Stimulated activated CD8-positive, alpha-beta memory T cell treated with anti-CD3 and anti-CD28 coated beads, Interleukin-12 subunit alpha, Interleukin-12 subunit beta, amount 100 ng/mL, for 4 hours (primary cell): Measurements from ENCODE around the gene TMEM170A.
"Not testable (repeated sequence)": the region's sequence is repeated elsewhere in the genome, so short reads cannot be mapped to it uniquely, and the experiment has no call there.

Experiments used
- DNase-seq: peaks from one replicate; pipeline ENCODE4 v3.0.0-alpha.2; 2020; ENCODE audit warnings: low read depth

TMEM170A gene

GRCh38 chr16:75452464-75453190 is 11.9 kb downstream of the TMEM170A start:
- no peak for DNase-seq

DNA sequence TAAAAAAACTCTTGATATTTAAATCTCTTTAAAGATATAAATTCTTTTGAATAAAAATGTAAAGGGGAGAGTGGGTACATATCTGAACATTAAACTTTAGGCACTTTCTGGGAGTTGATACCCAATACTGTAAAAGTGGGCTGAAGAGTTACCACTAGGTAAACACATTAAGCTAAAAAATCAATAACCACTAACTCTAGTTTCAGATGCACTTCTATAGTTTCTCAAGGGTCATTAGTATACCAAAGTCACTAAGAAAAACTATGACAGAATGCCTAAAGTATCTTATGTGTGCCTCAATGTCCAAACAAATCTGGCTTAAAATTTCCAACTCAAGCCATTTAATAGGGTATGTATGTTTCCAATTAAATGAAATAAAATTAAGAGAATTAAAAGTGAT is 18.1 kb downstream of the TMEM170A start:
- no peak for DNase-seq

GRCh38 chr16:75445298-75445697 is 19.2 kb downstream of the TMEM170A start:
- DNase-seq: no peak

DNA sequence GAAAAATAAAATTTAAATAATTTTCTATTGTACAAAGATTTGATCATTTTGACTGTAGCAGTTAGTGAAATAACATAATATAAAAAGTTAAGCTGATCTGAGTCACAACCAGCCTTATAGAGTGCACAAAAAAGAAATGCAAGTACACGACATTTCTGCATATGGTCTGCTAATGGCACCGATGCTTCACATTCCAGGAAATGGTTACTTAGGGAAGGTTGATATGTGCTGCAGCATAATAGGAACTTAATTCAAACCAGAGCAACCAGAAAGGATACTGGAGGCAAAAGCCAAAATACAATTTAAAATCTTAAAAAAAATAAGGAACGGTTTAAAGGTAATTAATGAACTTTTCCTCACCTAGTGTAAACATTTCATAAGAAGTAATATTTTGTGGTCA is 21.2 kb downstream of the TMEM170A start:
- DNase-seq: no peak

DNA sequence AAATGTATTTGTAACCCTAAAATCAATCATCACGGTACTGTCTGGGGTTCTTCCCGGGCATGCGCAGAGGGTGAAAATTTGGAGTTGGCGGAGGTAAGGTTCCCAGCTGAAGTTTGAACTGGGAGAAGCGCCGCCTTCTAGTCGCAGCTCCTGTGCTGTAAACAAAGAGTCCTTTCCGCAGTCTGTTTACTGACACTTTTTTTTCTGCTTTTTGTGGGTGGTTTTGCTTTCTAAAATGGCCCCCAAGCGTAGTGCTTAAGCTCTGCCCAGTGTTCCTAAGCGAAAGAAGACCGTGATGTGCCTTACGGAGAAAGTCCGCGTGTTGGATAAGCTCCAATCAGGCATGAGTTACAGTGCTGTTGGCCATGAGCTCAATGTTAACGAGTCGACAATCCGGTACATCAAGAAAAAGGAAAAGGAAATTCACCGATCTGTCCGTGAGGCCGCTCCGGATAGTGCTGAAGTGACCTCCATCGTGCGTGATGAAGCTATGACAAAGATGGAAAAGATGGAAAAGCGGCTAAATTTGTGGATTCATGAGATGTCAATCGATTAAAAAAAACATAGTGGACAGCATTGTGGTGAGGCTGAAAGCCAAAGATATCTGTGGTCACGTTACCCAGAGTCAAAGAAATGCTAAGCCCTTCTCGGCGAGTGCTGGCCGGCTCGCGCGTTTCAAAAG is 30.6 kb downstream of the TMEM170A start:
- no peak for DNase-seq

DNA sequence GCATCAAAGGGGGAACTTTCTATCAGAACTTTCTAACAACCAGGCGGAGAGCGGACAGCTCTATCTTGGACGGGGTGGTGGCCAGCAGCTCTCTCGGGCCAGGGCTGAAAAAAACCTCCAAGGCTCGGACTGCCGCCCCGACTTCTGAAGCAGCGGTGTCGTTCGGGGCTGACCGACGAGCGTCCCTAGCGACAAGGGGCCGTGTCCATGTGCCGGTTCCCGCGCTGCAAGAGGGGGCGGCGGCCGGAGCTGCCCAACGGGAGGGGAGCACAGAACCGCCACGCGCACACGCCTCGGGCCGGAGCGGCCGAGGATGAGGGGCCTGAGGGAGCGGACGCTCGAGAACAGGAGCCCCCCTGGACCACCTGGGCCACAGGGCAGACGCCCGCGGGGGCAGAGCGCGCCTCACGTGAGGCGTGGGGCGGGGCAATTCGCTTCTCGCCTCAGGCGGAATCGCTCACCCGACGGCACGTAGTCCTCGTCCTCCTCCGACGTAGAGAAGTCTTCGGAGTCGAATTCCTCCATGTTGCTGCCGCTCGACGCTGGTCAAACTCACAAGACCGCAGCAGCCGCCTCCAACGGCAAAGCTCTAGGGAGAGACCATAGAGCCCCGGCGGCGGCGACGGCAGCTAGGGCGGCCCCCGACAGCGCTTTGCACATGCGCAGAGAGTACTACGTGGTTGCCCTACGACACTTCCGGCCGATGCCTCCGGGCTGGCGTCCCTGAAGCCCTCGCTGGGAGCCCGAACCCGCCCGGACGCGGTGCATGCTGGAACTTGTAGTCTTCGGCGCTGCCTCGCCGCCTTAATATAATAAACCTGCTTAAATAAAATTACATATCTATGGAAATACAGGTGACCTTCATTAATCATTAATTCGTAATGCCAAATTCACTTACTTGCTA is 31.4 kb downstream of the TMEM170A start, which contains the start of gene CFDP1:
TSS of gene CFDP1 (minus strand) at position 676 of the 904 bp plus-strand sequence. CDS start at position 525, 151 bp downstream.
- DNase-seq: peak; percentile 91

- no peak for DNase-seq
These were observed 34.7 kb downstream of the TMEM170A start for GRCh38 chr16:75429621-75430403.

GRCh38 chr16:75426524-75426923 is 38.0 kb downstream of the TMEM170A start:
- DNase-seq: not testable (repeated sequence)

- DNase-seq: not testable (repeated sequence)
These were observed 40.3 kb downstream of the TMEM170A start for GRCh38 chr16:75424105-75424762.

DNA sequence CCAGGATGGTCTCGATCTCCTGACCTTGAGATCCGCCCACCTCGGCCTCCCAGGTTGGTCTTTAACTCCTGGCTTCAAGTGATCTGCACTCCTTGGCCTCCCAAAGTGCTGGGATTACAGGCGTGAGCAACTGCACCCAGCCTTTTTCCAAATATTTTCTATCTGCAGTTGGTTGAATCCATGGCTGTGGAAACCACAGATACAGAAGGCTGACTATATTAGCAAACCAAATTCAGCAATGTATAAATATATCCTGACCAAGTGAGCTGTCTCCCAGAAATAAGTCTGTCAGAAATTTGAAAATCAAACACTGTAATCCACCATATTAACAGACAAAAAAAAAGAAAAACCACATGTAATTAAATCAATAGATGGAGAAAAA is 40.8 kb downstream of the TMEM170A start:
- DNase-seq: no peak

DNA sequence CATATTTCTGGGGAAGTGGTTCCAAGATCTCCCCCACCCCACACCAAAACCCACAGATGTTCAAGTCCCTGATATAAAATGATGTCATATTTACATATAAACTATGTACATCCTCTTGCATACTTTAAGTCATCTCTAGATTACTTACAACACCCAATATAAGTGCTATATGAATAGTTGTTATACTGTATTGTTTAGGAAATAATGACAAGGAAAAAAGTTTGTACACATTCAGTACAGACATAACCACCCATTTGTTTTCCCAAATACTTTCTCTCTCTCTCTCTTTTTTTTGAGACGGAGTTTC is 42.7 kb downstream of the TMEM170A start:
- no peak for DNase-seq

DNA sequence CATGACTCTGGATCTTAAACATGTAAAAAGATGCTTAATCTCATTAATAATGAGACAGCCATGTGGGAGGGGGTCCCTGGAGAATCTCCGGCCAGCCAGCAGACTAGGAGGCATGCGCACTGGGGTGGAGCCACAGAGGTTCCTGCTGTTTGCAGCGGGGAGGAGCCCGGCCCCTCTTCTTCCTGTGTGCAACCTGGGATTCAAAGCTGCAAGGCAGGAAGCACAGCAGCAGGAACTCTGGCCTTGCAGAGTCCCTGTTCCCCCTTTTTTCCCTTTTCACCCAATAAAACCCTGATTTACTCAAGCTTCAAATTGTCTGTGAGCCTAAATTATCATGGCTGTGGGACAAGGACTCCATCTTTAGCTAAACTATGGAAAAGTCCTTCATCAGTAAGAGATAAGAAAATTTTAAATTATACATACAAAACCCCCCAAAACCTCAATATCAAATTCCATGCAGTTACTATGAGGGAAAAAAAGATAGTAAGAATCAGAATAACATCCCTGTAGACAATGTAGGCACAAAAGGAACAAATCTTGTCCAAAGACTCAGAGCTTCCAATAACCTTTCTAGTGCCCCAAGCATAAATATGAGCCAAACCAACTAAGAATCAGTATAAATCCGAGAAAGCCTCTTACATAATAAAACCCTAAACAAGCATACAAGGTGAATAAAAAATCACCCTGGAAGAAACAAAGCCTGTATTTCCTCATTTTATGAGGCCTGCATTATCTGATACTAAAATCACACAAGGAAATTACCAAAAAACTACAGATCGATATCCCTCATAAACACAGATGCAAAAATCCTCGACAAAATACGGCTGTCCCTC is 43.3 kb downstream of the TMEM170A start:
- no peak for DNase-seq

DNA sequence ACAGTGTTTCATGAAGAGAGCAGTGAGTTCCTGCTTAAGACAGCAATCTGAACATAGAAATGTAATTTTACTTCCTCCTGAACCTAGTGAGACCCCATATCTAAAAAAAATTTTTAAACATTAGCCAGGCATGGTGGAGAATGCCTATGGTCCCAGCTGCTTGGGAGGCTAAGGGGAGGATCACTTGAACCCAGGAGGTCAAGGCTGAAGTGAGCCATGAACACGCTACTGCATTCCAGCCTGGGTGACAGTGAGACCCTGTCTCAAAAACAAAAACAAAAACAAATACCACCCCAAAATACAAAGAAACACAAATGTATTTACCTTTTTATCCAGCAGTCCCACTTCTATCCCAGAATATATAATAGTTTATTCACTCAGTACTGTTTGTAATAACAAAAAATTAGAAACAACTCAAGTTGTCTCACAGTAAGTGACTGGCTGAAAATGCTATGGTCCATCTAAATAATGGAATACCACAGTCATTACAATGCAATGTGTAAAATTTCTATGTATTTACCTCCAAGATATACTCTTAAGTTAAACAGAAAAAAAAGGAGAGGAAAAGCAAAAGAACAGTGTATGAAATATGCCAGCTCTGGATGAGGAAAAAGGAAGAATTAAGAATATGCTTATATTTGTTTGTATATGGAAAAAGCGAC is 47.5 kb downstream of the TMEM170A start:
- no peak for DNase-seq

DNA sequence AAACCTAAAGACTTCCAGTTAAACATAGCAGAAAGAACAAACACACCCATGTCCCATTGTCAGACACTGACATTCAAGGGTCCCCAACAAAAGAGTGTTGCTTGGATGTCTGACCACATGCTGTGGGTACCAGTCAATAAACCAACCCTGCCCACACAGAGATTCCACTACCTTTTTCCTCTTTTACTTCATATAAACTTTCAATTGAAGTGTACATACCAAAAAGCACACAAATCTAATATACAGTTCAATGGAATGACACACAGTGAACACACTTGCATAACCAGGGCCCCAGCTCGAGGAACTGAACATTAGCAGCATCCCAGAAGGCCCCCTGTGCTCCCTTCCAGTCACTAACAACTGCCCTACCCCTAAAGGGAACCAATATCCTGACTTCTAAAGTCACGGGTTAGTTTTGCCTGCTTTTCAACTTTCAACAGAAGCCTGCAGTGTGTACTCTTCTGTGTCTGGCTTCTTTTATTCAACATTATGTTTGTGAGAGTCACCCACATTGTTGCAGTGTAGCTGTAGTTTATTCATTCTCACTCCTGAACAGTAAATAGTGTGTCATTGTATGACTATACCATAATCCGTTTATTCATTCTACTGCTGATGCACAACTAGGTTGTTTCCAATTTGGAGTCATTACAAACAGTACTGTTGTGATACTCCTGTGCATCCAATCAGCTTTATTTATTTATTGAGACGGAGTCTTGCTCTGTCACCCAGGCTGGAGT is 49.2 kb downstream of the TMEM170A start:
- no peak for DNase-seq

DNA sequence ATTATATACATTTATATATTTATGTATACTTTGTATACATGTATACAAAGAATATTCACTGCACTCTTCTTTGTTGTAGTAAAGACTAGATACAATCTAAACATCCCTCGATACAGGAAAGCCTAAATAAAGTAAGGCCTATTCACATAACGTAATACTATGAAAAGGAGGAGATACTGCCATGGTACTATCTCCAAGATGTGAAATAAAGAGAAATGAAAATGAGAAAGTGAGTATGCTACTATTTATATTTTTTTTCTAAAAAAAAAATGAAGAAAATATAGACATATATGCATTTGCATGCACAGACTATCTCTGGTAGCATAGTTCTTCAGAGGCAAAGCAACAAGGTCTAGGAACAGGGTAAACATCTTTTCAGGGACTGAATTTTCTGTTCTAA is 50.5 kb downstream of the TMEM170A start:
- DNase-seq: no peak

- DNase-seq: no peak
These were observed 57.5 kb downstream of the TMEM170A start for GRCh38 chr16:75406943-75407342.

DNA sequence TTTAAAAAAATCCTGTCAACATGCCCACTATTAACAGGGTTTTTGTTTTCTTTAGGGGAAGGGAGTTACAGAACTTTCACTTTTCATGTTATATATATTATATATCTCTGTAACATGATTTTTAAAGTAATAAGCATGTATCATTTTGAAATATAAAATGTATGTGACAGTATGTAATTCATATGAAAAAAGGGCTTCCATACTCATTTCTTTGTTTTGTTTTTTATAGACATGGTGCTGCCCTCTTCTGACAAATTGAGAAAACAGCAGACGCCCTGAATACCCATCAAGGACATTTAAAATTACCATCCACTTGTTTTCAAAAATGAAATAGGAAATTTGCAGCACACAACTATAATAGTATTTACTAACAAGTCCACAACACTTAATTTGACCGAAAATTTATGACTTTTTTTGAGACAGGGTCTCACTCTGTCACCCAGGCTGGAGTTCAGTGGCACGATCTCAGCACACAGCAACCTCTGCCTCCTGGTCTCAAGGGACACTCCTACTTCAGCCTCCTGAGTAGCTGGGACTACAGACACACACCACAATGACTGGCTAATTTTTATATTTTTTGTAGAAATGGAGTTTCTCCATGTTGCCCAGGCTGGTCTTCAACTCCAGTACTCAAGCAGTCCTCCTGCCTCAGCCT is 61.5 kb downstream of the TMEM170A start:
- DNase-seq: no peak

DNA sequence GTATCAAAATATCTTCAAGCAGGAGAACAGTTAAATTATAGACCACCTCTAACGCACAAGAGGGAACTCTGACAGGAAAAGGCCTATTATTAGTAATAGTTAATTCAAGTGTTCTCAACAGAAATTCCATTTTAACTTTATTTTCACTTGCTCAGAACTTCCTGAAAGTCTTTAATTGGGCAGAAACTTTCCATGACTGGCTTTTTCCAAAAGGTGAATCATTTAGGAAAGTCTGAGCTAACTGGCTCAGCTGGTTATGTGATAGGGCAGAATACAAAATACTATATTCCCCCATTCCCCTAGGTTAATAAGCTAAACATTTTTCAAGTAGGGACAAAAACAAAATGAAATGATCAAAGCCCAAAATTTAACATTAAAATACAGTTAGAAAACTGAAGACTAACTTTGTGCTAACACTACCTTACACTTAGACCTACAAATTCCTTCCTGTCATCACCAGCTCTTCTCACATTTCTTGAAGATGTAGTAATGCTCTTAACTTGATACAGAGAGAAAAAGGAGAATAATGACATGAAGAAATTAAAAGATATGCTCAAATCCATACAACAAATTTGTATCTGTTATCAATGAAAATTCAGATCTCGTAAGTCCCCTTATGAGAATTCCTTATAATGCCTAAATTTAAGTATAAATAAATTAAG is 62.2 kb downstream of the TMEM170A start:
- no peak for DNase-seq
